T-helper 2 cell treated with Interferon-gamma antibody and Interleukin-4, amounts not matched to agents 100 ng/mL and 5 ng/mL, for 36 hours (primary cell): ENCODE results near the gene NCOA6. TPM values are rescaled to one million over a fixed set of nuclear protein-coding genes. Genes with fewer than 3 reads are reported as not detected.
"Not testable (repeated sequence)": the region's sequence is repeated elsewhere in the genome, so short reads cannot be mapped to it uniquely, and the experiment has no call there.

Source experiments
- intact Hi-C: fragments of 100-400 bp; cut with micrococcal nuclease; formaldehyde crosslinking; loops from one replicate; pipeline ENCODE4 v1.15.1; 2023
- total RNA-seq: library from RNA; stranded (reverse); gene quantifications from 2 replicates; pipeline ENCODE4 v1.2.3, GENCODE V29; 2022

NCOA6 gene
- total RNA-seq, 1 donor from 2014 or later, result 33.8 TPM

DNA sequence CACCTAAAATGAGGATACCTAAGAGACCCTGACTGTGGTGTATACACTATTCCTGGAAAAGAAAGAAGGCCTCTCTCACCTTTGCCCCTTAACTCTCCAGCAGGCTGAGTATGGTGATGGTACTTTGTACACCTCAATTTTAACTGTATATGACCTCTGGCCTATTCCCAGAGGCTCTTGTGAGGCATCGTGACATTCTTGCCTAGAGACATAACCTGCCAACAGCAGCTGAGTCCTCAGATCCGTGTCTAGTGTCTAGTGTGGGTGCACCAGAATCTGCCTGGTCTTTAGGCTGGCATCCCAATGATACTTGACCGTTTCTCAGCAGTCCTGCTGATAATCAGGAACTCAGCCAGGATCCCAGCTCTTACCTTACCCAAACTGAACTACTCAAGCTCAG, 101.3 kb downstream of the NCOA6 start:
- intact Hi-C loops, result no loop called here

- intact Hi-C loops, result not testable (repeated sequence)
Measured at GRCh38 chr20:34722560-34722959, 102.9 kb downstream of the NCOA6 start.

DNA sequence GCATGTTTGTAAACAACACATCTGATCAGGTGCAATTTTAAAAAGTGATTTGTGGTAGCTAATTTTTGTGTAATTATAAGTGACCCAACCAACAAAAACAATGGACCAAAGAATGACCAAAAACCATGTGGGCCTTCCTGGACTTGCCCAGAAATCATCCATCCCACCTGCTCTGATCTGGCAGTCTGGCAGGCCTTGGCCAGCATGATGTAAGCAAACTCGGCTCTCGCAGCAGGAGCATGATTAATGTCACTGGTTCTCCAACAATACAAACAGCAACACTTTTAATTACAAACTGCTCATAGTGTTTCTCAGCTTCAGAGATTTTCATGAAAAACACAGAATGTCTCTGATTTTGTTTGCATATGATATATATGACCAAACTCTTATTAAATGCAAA, 105.2 kb downstream of the NCOA6 start:
- intact Hi-C loops, result no loop called here

- intact Hi-C loops, result not testable (repeated sequence)
Measured at GRCh38 chr20:34719242-34720017, 106.0 kb downstream of the NCOA6 start.

DNA sequence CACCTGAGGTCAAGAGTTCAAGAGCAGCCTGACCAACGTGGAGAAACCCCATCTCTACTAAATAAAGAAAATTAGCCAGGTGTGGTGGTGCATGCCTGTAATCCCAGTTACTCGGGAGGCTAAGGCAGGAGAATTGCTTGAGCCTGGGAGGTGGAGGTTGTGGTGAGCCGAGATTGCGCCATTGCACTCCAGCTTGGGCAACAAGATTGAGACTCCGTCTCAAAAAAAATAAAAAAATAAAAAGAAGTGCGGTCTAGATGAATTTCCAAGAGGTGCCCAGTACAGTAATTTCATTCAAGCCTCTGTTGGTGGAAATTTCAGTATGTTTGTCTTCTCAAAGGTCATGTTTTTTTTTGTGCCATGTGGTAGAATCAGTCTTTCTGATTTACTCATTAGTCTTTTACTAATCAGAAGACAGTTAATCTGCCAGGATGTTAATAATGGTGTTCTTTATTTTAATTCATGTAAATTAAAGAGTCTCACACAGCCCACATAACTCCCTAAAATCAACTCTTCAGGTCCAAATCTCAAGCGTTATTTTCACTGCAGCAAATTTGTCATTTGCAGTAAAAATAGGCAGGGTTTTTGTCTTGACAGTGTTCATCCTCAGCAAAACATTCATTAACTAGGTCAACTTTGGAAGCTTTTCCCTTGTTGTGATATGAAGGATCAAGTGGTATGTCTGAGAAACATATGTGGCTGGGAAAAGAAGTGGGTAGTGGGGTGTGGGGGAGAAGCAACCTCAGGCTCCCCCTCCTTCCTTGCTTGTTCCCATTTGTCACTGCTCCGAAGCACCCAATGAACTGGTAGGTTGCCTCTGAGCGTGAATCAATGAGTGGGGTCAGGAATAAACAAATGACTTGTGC, 108.0 kb downstream of the NCOA6 start:
- intact Hi-C loops, result no loop called here

GRCh38 chr20:34716921-34717229, 108.6 kb downstream of the NCOA6 start:
- intact Hi-C loops, result no loop called here

- intact Hi-C loops, result no loop called here
Measured at GRCh38 chr20:34715384-34715783, 110.1 kb downstream of the NCOA6 start.

DNA sequence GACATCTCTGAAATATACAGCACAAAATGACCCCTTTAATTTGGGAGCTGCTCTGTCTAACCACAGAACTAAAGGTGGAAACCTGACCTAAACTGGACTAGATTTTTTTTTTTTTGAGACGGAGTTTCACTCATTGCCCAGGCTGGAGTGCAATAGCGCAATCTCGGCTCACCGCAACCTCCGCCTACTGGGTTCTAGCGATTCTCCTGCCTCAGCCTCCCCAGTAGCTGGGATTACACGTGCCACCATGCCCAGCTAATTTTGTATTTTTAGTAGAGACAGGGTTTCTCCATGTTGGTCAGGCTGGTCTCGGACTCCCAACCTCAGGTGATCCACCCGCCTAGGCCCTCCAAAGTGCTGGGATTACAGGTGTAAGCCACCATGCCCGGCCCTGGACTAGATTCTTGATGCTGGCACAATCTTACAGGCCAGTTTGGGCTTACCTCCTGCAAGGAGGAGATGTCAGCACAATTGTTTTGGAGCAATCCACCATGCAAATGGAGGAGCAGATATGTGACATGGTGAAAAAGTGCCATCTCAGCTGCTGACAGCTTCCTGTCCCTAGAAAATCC, 111.4 kb downstream of the NCOA6 start:
- intact Hi-C loops, result not testable (repeated sequence)

GRCh38 chr20:34713194-34713943, 112.1 kb downstream of the NCOA6 start:
- intact Hi-C loops, result no loop called here

- intact Hi-C loops, result no loop called here
Measured at GRCh38 chr20:34712525-34713192, 112.8 kb downstream of the NCOA6 start.

GRCh38 chr20:34711813-34712430, 113.5 kb downstream of the NCOA6 start:
- intact Hi-C loops, result no loop called here

GRCh38 chr20:34710861-34711574, 114.4 kb downstream of the NCOA6 start:
- intact Hi-C loops, result no loop called here

- intact Hi-C loops, result no loop called here
Measured at GRCh38 chr20:34710568-34710839, 114.9 kb downstream of the NCOA6 start.

DNA sequence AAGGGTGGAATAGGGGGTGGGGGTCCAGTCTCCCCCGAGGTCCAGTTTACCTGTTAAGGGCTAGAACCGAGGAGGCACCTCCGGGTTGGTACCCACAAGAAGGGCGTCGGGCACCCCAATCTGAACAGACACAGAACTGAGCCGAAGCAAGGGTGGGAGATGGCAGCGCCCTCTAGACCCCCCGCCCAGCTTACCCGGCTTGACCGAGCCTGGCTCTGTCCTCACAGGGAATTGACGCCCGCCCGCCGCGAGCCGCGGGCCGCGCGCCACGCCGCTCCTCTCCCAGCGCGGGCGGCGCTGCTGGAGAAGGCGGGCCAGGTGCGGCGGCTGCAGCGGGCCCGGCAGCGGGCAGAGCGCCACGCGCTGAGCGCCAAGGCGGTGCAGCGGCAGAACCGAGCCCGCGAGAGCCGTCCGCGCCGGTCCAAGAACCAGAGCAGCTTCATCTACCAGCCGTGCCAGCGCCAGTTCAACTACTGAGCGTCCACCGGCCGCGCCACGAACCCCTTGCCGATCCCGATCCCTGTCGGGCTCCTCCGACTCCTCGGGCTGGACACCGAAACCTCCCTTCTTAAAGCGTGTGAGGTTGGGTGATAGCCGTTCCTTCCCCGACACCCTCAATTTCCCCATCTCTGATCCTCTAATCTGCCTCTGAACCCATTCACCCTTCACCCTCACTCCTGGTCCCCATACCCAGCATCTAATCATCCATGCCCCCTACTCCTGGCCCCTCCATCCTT, 115.5 kb downstream of the NCOA6 start:
- intact Hi-C loops, result loop anchor here (2.0 to 5.0 kb wide), 7 partner anchors 33 to 907 kb away; partner anchors contain the start of genes AHCY, DYNLRB1, MAP1LC3A and PIGU

GRCh38 chr20:34709044-34709830, 116.2 kb downstream of the NCOA6 start:
- intact Hi-C loops, result loop anchor here (2.0 to 5.0 kb wide), 7 partner anchors 32 to 908 kb away; partner anchors contain the start of genes AHCY, DYNLRB1, MAP1LC3A and PIGU

DNA sequence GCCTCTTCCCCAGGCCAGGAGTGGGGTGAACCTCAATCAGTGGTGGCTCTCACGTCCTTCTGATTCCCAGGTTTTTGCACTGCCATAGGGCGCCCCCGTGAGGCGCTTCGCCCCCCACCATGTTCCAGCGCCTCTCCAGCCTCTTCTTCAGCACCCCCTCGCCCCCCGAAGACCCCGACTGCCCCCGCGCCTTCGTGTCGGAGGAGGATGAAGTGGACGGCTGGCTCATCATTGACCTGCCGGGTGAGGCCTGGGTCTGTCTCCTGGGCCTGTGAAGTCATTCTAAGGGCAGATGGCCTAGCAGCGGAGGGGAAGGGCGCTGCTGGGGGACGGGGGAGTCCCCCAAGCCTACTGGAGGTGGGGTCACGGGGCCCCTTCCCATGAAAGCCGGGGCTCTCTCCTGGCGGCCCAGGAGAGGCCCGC, 116.8 kb downstream of the NCOA6 start:
- intact Hi-C loops, result loop anchor here (2.0 to 5.0 kb wide), 7 partner anchors 32 to 909 kb away; partner anchors contain the start of genes AHCY, DYNLRB1, MAP1LC3A and PIGU

- intact Hi-C loops, result loop anchor here (5.0 kb wide), 2 partner anchors 715 to 910 kb away; partner anchors contain the start of genes RALY and SPAG4
Measured at GRCh38 chr20:34706912-34707784, 118.3 kb downstream of the NCOA6 start.
